Astrocyte (in vitro differentiated cells and primary cell): ENCODE data around the gene TBPL2. TPM values are rescaled to one million over a fixed set of nuclear protein-coding genes. Genes with fewer than 3 reads are reported as not detected.

Experiments
- DNase-seq: peaks from one replicate; pipeline ENCODE4 v3.0.0-alpha.2; 2010; ENCODE audit warnings: low read depth
- FAIRE-seq: peaks from 2 replicates; lab custom pipeline; 2011; peaks lifted over from hg19 to GRCh38; lab: Jason Lieb, UNC
- H2AFZ ChIP-seq: 2 replicates; pipeline ENCODE4 v1.6.0; 2012; ENCODE audit warnings: low read depth, low read length, inconsistent platforms
- H3K27ac ChIP-seq: 2 replicates; pipeline ENCODE4 v1.5.1; 2011; ENCODE audit warnings: low read depth, low read length, inconsistent platforms
- H3K27me3 ChIP-seq: 2 replicates; pipeline ENCODE4 v1.6.0; 2011; ENCODE audit warnings: low read length, inconsistent platforms; ENCODE audit not compliant: insufficient read depth
- H3K36me3 ChIP-seq: 2 replicates; pipeline ENCODE4 v1.5.1; 2011; ENCODE audit warnings: low read length, inconsistent platforms; ENCODE audit not compliant: insufficient read depth
- H3K4me1 ChIP-seq: 2 replicates; pipeline ENCODE4 v1.5.1; 2011; ENCODE audit warnings: low read length, inconsistent platforms; ENCODE audit not compliant: insufficient read depth
- H3K4me2 ChIP-seq: 2 replicates; pipeline ENCODE4 v1.6.0; 2012; ENCODE audit warnings: low read length, inconsistent platforms
- H3K4me3 ChIP-seq: 2 replicates; pipeline ENCODE4 v1.5.1; 2011; ENCODE audit warnings: low read depth, mild to moderate bottlenecking, low read length, inconsistent platforms; ENCODE audit not compliant: insufficient read depth
- H3K79me2 ChIP-seq: 2 replicates; pipeline ENCODE4 v1.6.0; 2012; ENCODE audit warnings: mild to moderate bottlenecking, low read length, inconsistent platforms; ENCODE audit not compliant: insufficient read depth
- H3K9ac ChIP-seq: 2 replicates; pipeline ENCODE4 v1.6.0; 2012; ENCODE audit warnings: mild to moderate bottlenecking, low read length, inconsistent platforms
- H3K9me3 ChIP-seq: 2 replicates; pipeline ENCODE4 v1.5.1; 2012; ENCODE audit warnings: low read depth, mild to moderate bottlenecking, low read length, inconsistent platforms; ENCODE audit not compliant: insufficient read depth
- H4K20me1 ChIP-seq: 2 replicates; pipeline ENCODE4 v1.6.0; 2012; ENCODE audit warnings: low read length, inconsistent platforms; ENCODE audit not compliant: insufficient read depth
- H3K27ac Mint-ChIP-seq: one replicate; pipeline ENCODE4 v1.8.0; 2021; ENCODE audit warnings: mild to moderate bottlenecking, mixed read lengths; ENCODE audit not compliant: unreplicated experiment
- H3K27me3 Mint-ChIP-seq: one replicate; pipeline ENCODE4 v1.8.0; 2021; ENCODE audit warnings: low read depth, mixed read lengths; ENCODE audit not compliant: unreplicated experiment
- H3K36me3 Mint-ChIP-seq: one replicate; pipeline ENCODE4 v1.8.0; 2021; ENCODE audit warnings: low read depth, mixed read lengths; ENCODE audit not compliant: unreplicated experiment
- H3K4me1 Mint-ChIP-seq: one replicate; pipeline ENCODE4 v1.8.0; 2021; ENCODE audit warnings: low read depth, mixed read lengths; ENCODE audit not compliant: unreplicated experiment
- H3K4me3 Mint-ChIP-seq: one replicate; pipeline ENCODE4 v1.8.0; 2021; ENCODE audit warnings: mild to moderate bottlenecking, moderate library complexity, mixed read lengths; ENCODE audit not compliant: unreplicated experiment
- H3K9me3 Mint-ChIP-seq: one replicate; pipeline ENCODE4 v1.8.0; 2021; ENCODE audit warnings: mild to moderate bottlenecking, mixed read lengths; ENCODE audit not compliant: unreplicated experiment
- EZH2 ChIP-seq: IDR thresholded peaks from 2 replicates; pipeline ENCODE4 v1.6.1; 2012; ENCODE audit warnings: mild to moderate bottlenecking, low read length, inconsistent platforms; ENCODE audit not compliant: insufficient read depth
- total RNA-seq: library from RNA; stranded (reverse); gene quantifications from 2 replicates; pipeline ENCODE4 v1.2.1, GENCODE V29; 2021
- TF ChIP-seq, protein P1 (sequence below): IDR thresholded peaks from 2 replicates; pipeline ENCODE4 v1.5.1; 2011; ENCODE audit warnings: low read depth, mild to moderate bottlenecking, inconsistent platforms, low read length, moderate library complexity; ENCODE audit not compliant: insufficient read depth

Gene TBPL2
- total RNA-seq, 1 donor from 2014 or later: not detected

DNA sequence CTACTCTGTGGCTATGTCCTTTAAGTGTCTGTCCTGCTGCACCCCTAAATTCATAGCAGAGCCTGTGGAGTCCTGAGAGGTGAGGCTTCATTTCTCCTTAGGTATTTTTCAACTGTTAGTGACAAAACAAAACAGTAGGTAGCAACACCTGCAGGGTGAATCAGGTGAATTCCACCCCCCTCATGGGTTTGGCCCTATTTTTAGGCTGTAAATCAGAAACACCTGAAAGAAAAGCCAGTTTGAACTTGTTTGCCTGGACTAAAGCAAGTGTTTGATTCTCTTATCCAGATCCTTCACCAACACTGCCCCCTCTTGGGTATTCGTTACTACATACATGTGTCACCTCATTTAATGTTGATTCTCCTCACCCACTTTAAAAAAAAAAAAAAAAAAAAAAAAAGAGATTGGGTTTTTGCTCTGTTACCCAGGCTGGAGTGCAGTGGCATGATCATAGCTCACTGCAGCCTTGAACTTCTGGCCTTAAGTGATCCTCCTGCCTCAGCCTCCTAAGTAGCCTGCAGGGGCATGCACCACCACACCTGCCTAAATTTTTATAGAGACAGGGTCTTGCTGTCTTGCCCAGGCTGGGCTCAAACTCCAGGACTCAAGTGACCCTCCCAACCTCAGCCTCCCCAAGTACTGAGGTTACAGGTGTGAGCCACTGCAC lies 10.3 kb downstream of the TBPL2 start:
- Mint-ChIP-seq H3K27me3 (no peaks in the 10 kb centered on the region), H3K27ac (no peak overlapping the region), H3K36me3 (no peaks in the 10 kb centered on the region), H3K4me3 (no peak overlapping the region), H3K9me3 (no peaks in the 10 kb centered on the region), H3K4me1 (peaks cover 5% of the 10 kb centered on the region)
- FAIRE-seq (no peak), DNase-seq (peak; percentile 65)
- Histone ChIP-seq H3K36me3 (no peaks in the 10 kb centered on the region), H3K4me1 (no peaks in the 10 kb centered on the region), H2AFZ (no peak overlapping the region), H3K9me3 (no peaks in the 10 kb centered on the region), H4K20me1 (no peaks in the 10 kb centered on the region), H3K4me3 (no peak overlapping the region), H3K4me2 (no peak overlapping the region), H3K27ac (no peak overlapping the region), H3K9ac (no peak overlapping the region), H3K79me2 (no peaks in the 10 kb centered on the region), H3K27me3 (no peaks in the 10 kb centered on the region)
- TF ChIP-seq, protein P1, sequence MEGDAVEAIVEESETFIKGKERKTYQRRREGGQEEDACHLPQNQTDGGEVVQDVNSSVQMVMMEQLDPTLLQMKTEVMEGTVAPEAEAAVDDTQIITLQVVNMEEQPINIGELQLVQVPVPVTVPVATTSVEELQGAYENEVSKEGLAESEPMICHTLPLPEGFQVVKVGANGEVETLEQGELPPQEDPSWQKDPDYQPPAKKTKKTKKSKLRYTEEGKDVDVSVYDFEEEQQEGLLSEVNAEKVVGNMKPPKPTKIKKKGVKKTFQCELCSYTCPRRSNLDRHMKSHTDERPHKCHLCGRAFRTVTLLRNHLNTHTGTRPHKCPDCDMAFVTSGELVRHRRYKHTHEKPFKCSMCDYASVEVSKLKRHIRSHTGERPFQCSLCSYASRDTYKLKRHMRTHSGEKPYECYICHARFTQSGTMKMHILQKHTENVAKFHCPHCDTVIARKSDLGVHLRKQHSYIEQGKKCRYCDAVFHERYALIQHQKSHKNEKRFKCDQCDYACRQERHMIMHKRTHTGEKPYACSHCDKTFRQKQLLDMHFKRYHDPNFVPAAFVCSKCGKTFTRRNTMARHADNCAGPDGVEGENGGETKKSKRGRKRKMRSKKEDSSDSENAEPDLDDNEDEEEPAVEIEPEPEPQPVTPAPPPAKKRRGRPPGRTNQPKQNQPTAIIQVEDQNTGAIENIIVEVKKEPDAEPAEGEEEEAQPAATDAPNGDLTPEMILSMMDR: peak; percentile 36
- no peak for TF ChIP-seq EZH2

DNA sequence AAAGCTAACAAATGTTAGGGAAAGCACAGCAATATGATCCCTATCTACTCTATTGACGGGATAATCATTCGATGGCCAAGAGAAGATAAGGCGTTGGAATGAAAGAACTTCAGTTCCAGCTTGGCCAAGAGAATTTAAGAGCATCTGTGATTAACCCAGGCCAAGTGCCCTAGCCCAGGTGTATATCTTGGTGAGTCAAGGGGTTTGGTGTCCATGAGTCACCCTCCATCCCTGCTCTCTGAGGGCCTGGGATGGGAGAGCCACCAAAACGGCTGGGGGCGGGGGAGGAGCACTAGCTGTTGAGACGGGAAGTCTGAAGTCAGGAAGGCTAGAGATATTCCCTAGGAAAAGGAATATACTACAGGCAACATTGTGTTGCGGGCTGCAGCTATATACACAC lies 13.0 kb downstream of the TBPL2 start:
- Histone ChIP-seq H3K9ac (no peak overlapping the region), H3K27ac (no peak overlapping the region), H3K36me3 (no peaks in the 10 kb centered on the region), H3K79me2 (no peaks in the 10 kb centered on the region), H3K4me1 (no peaks in the 10 kb centered on the region), H4K20me1 (no peaks in the 10 kb centered on the region), H3K4me2 (no peak overlapping the region), H3K27me3 (peaks cover 5% of the 10 kb centered on the region), H3K9me3 (no peaks in the 10 kb centered on the region), H3K4me3 (no peak overlapping the region), H2AFZ (no peak overlapping the region)
- Mint-ChIP-seq H3K36me3 (no peaks in the 10 kb centered on the region), H3K4me3 (no peak overlapping the region), H3K27me3 (no peaks in the 10 kb centered on the region), H3K4me1 (peaks cover 3% of the 10 kb centered on the region), H3K9me3 (no peaks in the 10 kb centered on the region), H3K27ac (no peak overlapping the region)
- DNase-seq (peak; percentile 51), FAIRE-seq (no peak)
- TF ChIP-seq EZH2: no peak
- TF ChIP-seq, protein P1: no peak

DNA sequence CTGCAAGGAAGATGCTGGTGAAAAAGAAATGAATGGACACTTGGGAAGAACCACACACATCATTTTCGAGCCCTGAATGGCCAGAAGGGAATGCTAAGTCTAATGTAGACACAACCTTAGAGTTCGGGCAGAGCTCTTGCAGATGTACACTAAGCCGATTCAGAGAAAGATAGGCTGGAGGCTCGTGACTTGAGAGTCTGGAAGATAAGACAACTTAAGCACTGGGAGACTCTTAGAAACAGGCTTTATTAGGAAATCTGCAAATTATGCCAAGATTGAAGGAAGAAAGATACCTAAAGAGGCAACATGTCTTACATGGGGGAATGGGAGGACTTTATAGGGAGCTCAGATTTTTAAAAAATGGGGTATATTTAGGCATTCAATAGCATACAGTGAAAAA lies 13.5 kb downstream of the TBPL2 start:
- H2AFZ ChIP-seq: no peak overlapping the region
- H3K4me1 ChIP-seq: no peaks in the 10 kb centered on the region
- no peak overlapping the region for H3K4me2 ChIP-seq
- DNase-seq (no peak), FAIRE-seq (no peak)
- no peak overlapping the region for H3K27ac Mint-ChIP-seq
- no peaks in the 10 kb centered on the region for H4K20me1 ChIP-seq
- no peaks in the 10 kb centered on the region for H3K79me2 ChIP-seq
- no peak overlapping the region for H3K4me3 Mint-ChIP-seq
- H3K36me3 ChIP-seq: no peaks in the 10 kb centered on the region
- H3K27me3 ChIP-seq: peaks cover 5% of the 10 kb centered on the region
- no peaks in the 10 kb centered on the region for H3K27me3 Mint-ChIP-seq
- H3K4me1 Mint-ChIP-seq: peaks cover 3% of the 10 kb centered on the region
- TF ChIP-seq, protein P1: no peak
- TF ChIP-seq EZH2: no peak
- no peak overlapping the region for H3K9ac ChIP-seq
- H3K9me3 ChIP-seq: no peaks in the 10 kb centered on the region
- H3K9me3 Mint-ChIP-seq: no peaks in the 10 kb centered on the region
- no peak overlapping the region for H3K27ac ChIP-seq
- H3K4me3 ChIP-seq: no peak overlapping the region
- no peaks in the 10 kb centered on the region for H3K36me3 Mint-ChIP-seq
